Measurements from ENCODE around the gene GP1BA.

Gene GP1BA

GRCh38 chr17:4899341-4900230 is 32.5 kb upstream of the GP1BA start, which contains the start of gene C17orf107:
Gene C17orf107 (plus strand): TSS chr17:4899536. CDS start chr17:4899763, 227 bp downstream.
- in situ Hi-C loops (cut with HindIII; ENCODE audit: low pct_ligation_motif_present, low sequenced_read_pairs): no loop called here
- peak; percentile 2 for TF ChIP-seq CTCF (IDR thresholded peaks at IDR 0.05; ENCODE audit: low read depth, low read length, missing control alignments)
- H3K27ac ChIP-seq: no peak within 1 kb of the TSS

GRCh38 chr17:4900231-4901107 is 31.6 kb upstream of the GP1BA start:
- no peak for TF ChIP-seq CTCF (IDR thresholded peaks at IDR 0.05; ENCODE audit: low read depth, low read length, missing control alignments)
- in situ Hi-C loops (cut with HindIII; ENCODE audit: low pct_ligation_motif_present, low sequenced_read_pairs): no loop called here
- H3K27me3 ChIP-seq (replicated peaks): no peaks in the 10 kb centered on the region
- H3K27ac ChIP-seq: no peak overlapping the region
- peaks cover 10% of the 10 kb centered on the region for H3K36me3 ChIP-seq (replicated peaks)
- peak overlapping the region; percentile 57 for H3K4me3 ChIP-seq (ENCODE audit: low read depth, low read length)
- DNase-seq: no peak

More at GRCh38 chr17:4899341-4900230, 32.5 kb upstream of the GP1BA start, which contains the start of gene C17orf107:
- DNase-seq: peak; percentile 58
- Histone ChIP-seq H3K27me3 (replicated peaks) (no peaks in the 10 kb centered on the region), H3K4me3 (ENCODE audit: low read depth, low read length) (peak within 1 kb of the TSS; percentile 57), H3K36me3 (replicated peaks) (peaks cover 19% of the 10 kb centered on the region)

GRCh38 chr17:4901108-4901647 is 30.9 kb upstream of the GP1BA start:
- in situ Hi-C loops (cut with HindIII; ENCODE audit: low pct_ligation_motif_present, low sequenced_read_pairs): no loop called here

GRCh38 chr17:4901648-4902344 is 30.3 kb upstream of the GP1BA start:
- no peaks in the 10 kb centered on the region for H3K27me3 ChIP-seq (replicated peaks)
- in situ Hi-C loops (cut with HindIII; ENCODE audit: low pct_ligation_motif_present, low sequenced_read_pairs): no loop called here
- H3K27ac ChIP-seq: no peak overlapping the region
- H3K4me3 ChIP-seq (ENCODE audit: low read depth, low read length): no peak overlapping the region
- no peak for TF ChIP-seq CTCF (IDR thresholded peaks at IDR 0.05; ENCODE audit: low read depth, low read length, missing control alignments)
- H3K36me3 ChIP-seq (replicated peaks): no peaks in the 10 kb centered on the region
- DNase-seq: peak; percentile 22

More at GRCh38 chr17:4901108-4901647, 30.9 kb upstream of the GP1BA start:
- no peaks in the 10 kb centered on the region for H3K27me3 ChIP-seq (replicated peaks)
- peaks cover 3% of the 10 kb centered on the region for H3K36me3 ChIP-seq (replicated peaks)
- DNase-seq: no peak
- peak overlapping the region; percentile 57 for H3K4me3 ChIP-seq (ENCODE audit: low read depth, low read length)
- no peak for TF ChIP-seq CTCF (IDR thresholded peaks at IDR 0.05; ENCODE audit: low read depth, low read length, missing control alignments)
- H3K27ac ChIP-seq: no peak overlapping the region

GRCh38 chr17:4902540-4902939 is 29.5 kb upstream of the GP1BA start:
- TF ChIP-seq CTCF (IDR thresholded peaks at IDR 0.05; ENCODE audit: low read depth, low read length, missing control alignments): no peak
- DNase-seq: no peak
- Histone ChIP-seq H3K4me3 (ENCODE audit: low read depth, low read length) (no peak overlapping the region), H3K36me3 (replicated peaks) (no peaks in the 10 kb centered on the region), H3K27ac (no peak overlapping the region), H3K27me3 (replicated peaks) (no peaks in the 10 kb centered on the region)
- in situ Hi-C loops (cut with HindIII; ENCODE audit: low pct_ligation_motif_present, low sequenced_read_pairs): no loop called here
